HG02884 (cell line): ENCODE measurements around the gene SCRN2.

ENCODE experiments used
- ATAC-seq: cut with Tn5 transposase; IDR thresholded peaks from one replicate; pipeline ENCODE4 v1.9.1; 2021; ENCODE audit warnings: mild to moderate bottlenecking, moderate library complexity; ENCODE audit not compliant: unreplicated experiment

Gene SCRN2

GRCh38 chr17:47847341-47848197 is 6.5 kb upstream of the SCRN2 start:
- no peak for ATAC-seq

DNA sequence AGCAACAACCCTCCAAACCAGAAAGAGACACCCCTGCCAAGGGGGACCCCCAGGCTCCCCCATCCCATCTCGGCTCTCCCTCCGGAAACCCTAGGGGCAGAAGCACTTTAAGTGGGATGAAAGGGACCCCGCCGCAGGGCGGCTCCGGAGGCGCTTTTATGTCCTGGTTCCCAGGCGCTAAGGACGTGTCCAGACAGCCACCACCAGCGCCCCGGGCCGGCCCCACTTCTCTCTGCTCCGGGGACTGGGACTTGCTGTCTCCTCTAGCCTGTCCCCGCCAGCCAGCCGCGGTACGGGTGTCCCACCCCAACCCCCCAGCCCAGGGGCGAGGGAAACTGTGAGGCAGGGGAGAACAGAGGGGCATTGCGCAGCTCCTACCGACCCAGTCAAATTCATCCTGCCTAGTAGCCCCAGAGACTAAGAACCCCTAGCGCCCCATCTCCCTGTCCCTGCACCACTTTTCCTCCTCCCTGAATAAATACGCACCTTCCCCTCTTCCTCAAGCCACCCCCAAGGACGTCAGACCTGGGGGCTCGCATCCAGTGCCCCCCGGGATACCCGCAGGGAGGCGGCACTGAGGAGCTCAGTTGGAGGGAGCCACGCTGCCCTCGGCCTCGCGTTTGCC is 5.8 kb upstream of the SCRN2 start:
- ATAC-seq = no peak

DNA sequence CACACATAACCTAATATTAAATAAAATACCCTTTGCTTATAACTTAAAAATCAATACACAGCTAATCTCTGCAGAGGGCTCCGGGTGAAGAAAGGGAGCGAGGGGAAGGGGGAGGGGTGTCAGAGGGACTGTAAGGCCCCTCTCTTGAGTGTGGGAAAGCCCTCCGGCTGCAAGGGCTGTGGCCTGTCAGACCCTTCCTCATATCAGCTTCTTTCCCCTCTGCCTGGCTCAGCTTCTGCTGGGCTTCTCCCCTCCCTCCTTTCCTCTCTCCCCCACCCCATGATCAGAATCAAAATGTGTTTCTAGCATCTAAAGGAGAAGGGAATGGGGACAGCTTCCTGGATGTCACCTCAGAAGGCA is 4.6 kb upstream of the SCRN2 start:
- ATAC-seq = no peak

GRCh38 chr17:47844814-47845715 is 4.0 kb upstream of the SCRN2 start:
- ATAC-seq = no peak

- ATAC-seq = no peak
Measured at GRCh38 chr17:47844227-47844626, 3.2 kb upstream of the SCRN2 start.

DNA sequence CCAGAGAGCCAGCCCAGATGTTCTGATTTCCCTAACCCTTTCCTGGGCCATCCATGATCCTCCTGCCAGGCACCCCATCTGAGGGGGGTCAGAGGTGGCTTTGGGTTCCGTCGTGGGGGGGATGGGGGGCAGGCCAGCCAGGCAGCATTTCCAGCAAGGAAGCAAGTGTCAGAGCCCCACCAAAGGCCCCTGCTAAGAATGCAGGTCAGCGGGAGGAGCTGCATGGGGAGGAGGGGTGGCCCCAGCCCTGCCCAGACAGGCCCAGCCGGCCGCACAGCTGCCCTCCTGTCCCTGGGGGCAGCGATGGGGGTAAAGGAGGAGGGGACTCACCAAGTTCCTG is 2.3 kb upstream of the SCRN2 start:
- no peak for ATAC-seq

- no peak for ATAC-seq
Measured at GRCh38 chr17:47841488-47842291, 617 bp upstream of the SCRN2 start.

GRCh38 chr17:47840001-47840741 is 902 bp downstream of the SCRN2 start:
- no peak for ATAC-seq

GRCh38 chr17:47839071-47839470 is 2.0 kb downstream of the SCRN2 start:
- ATAC-seq = no peak

- ATAC-seq = no peak
Measured at GRCh38 chr17:47838636-47839035, 2.4 kb downstream of the SCRN2 start.

GRCh38 chr17:47837401-47838039 is 3.6 kb downstream of the SCRN2 start:
- no peak for ATAC-seq

DNA sequence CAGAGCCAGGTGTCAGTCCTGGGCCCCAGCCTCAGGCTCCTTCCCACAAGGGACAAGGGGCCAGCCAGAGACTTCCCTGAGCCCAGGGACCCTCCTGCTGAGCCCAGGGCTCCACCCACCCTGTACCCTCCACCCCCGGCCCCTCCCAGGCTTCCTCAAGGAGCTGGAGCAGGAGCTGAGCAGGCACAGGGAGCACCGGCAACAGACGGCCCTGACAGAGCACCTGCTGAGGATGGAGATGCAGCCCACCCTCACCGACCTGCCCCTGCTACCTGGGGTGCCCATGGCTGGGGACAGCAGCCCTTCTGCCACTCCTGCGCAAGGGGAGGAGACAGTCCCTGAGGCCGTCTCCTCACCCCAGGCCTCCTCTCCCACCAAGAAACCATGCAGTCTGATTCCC is 4.5 kb downstream of the SCRN2 start:
- ATAC-seq = no peak

- no peak for ATAC-seq
Measured at GRCh38 chr17:47834756-47835155, 6.3 kb downstream of the SCRN2 start.

- ATAC-seq = no peak
Measured at GRCh38 chr17:47831934-47832327, 9.1 kb downstream of the SCRN2 start.

- ATAC-seq = peak; percentile 79
Measured at GRCh38 chr17:47831003-47831933, 9.8 kb downstream of the SCRN2 start, which contains the start of the genes LRRC46 and MRPL10. LRRC46 (plus strand) TSS chr17:47831670; CDS start chr17:47831990, 320 bp downstream. MRPL10 (minus strand) TSS chr17:47831541; CDS start chr17:47831511, 30 bp downstream.

GRCh38 chr17:47830396-47831002 is 10.6 kb downstream of the SCRN2 start:
- ATAC-seq = no peak

GRCh38 chr17:47829870-47830269 is 11.2 kb downstream of the SCRN2 start:
- no peak for ATAC-seq

- ATAC-seq = no peak
Measured at GRCh38 chr17:47823519-47823918, 17.6 kb downstream of the SCRN2 start.
